Stomach smooth muscle (tissue), 2 donors: ENCODE measurements around the gene DNAH2.
"Not testable (repeated sequence)": the region's sequence is repeated elsewhere in the genome, so short reads cannot be mapped to it uniquely, and the experiment has no call there.

Experiments
- H3K27ac ChIP-seq: one replicate; pipeline ENCODE4 v1.7.0; 2013; ENCODE audit warnings: mild to moderate bottlenecking, low read length, inconsistent platforms
- H3K27me3 ChIP-seq, 2 donors: one replicate each; pipeline ENCODE4 v1.7.0; 2013; ENCODE audit warnings: low read length in 2 of 2; ENCODE audit not compliant: insufficient read depth in 2 of 2, control insufficient read depth in 1 of 2
- H3K36me3 ChIP-seq, 2 donors: one replicate each; pipeline ENCODE4 v1.7.0; 2013; ENCODE audit warnings: low read length in 2 of 2; ENCODE audit not compliant: control insufficient read depth in 2 of 2, insufficient read depth in 2 of 2
- H3K4me1 ChIP-seq: one replicate; pipeline ENCODE4 v1.7.0; 2013; ENCODE audit warnings: low read length; ENCODE audit not compliant: control insufficient read depth, insufficient read depth
- H3K4me3 ChIP-seq, 2 donors: one replicate each; pipeline ENCODE4 v1.7.0; 2013; ENCODE audit warnings: low read length in 2 of 2
- H3K9ac ChIP-seq, 2 donors: one replicate each; pipeline ENCODE4 v1.7.0; 2013; ENCODE audit warnings: low read length in 2 of 2, mild to moderate bottlenecking in 1 of 2
- H3K9me3 ChIP-seq, 2 donors: one replicate each; pipeline ENCODE4 v1.7.0; 2013; ENCODE audit warnings: low read length in 2 of 2; ENCODE audit not compliant: control insufficient read depth in 2 of 2
- donor health status: healthy.
- donor health status: Pancreatic carcinoma.

DNAH2 gene

DNA sequence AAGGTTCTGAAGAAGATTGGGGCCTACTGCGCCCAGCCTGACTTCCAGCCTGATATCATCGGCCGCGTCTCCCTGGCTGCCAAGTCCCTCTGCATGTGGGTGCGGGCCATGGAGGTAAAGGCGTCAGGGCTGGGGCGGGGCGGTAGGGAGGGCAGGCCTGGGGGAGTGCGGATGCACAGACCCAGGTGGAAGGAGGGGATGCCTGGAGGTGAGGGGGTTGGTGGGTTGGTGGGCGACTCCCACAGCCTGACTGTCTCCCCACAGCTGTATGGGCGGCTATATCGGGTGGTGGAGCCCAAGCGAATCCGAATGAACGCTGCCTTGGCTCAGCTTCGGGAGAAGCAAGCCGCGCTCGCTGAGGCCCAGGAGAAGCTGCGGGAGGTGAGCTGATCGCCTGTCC lies 89.7 kb downstream of the DNAH2 start:
- Histone ChIP-seq H3K4me1 (no peaks in the 10 kb centered on the region), H3K27ac (no peak overlapping the region), H3K36me3 (no peaks in the 10 kb centered on the region), H3K9ac (no peak overlapping the region), H3K4me3 (no peak overlapping the region), H3K9me3 (no peaks in the 10 kb centered on the region), H3K27me3 (peaks cover 5 to 10% of the 10 kb centered on the region in 2 donors)

GRCh38 chr17:7809086-7809790 lies 91.7 kb downstream of the DNAH2 start:
- H3K9me3 ChIP-seq, result no peaks in the 10 kb centered on the region
- no peak overlapping the region for H3K27ac ChIP-seq
- H3K27me3 ChIP-seq, result peaks cover 5 to 10% of the 10 kb centered on the region in 2 donors
- no peak overlapping the region for H3K4me3 ChIP-seq
- no peaks in the 10 kb centered on the region for H3K36me3 ChIP-seq
- no peaks in the 10 kb centered on the region for H3K4me1 ChIP-seq
- H3K9ac ChIP-seq, result no peak overlapping the region

- not testable (repeated sequence) for H3K4me3 ChIP-seq, H3K27ac ChIP-seq, H3K9me3 ChIP-seq, H3K36me3 ChIP-seq, H3K9ac ChIP-seq, H3K27me3 ChIP-seq, H3K4me1 ChIP-seq
Measured at GRCh38 chr17:7809791-7810343, 92.3 kb downstream of the DNAH2 start.

DNA sequence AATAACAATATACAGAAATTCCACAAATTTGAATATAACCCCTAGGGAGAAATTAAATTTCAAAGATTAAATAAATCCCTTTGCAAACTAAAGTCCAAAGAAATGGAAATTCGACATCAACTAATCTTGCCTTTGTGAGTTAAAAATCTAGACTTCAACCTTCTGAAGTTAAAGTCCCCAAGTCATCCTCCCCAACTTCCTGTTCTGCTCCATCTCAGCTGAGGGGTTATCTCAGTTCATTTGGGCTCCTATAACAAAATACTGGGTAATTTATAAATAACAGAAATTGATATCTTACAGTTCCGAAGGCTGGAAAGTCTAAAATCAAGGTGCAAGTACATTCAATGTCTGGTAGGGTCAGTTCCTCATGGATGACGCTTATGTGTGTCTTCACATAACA lies 93.7 kb downstream of the DNAH2 start:
- Histone ChIP-seq H3K9ac (no peak overlapping the region), H3K27me3 (peaks cover 9 to 10% of the 10 kb centered on the region in 2 donors), H3K4me1 (no peaks in the 10 kb centered on the region), H3K27ac (no peak overlapping the region), H3K9me3 (no peaks in the 10 kb centered on the region), H3K36me3 (no peaks in the 10 kb centered on the region), H3K4me3 (no peak overlapping the region)

DNA sequence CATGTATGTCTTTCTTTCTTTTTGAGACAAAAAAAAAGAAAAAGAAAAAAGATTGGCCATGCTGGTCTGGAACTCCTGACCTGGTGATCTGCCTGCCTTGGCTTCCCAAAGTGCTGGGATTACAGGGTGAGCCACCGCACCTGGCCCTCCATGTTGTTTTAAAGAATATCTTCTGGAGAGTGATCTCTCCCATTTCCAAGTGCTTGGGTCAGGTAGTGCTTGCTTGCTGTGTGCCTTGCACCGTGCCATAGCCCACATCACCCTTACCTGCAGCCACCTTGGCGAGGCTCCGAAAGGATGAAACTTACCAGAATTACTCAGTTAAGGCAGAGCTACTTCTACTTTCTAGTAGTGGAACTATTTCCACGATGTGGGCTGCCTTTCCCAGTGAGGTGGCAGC lies 97.4 kb downstream of the DNAH2 start:
- Histone ChIP-seq H3K9ac (no peak overlapping the region), H3K4me1 (no peaks in the 10 kb centered on the region), H3K27me3 (peaks cover 5 to 10% of the 10 kb centered on the region in 2 donors), H3K36me3 (no peaks in the 10 kb centered on the region), H3K27ac (no peak overlapping the region), H3K4me3 (no peak overlapping the region), H3K9me3 (no peaks in the 10 kb centered on the region)

GRCh38 chr17:7816926-7817642 lies 99.5 kb downstream of the DNAH2 start:
- Histone ChIP-seq H3K36me3 (no peaks in the 10 kb centered on the region), H3K4me1 (no peaks in the 10 kb centered on the region), H3K9ac (no peak overlapping the region), H3K27ac (no peak overlapping the region), H3K27me3 (peaks cover 5 to 12% of the 10 kb centered on the region in 2 donors), H3K4me3 (no peak overlapping the region), H3K9me3 (no peaks in the 10 kb centered on the region)

- no peak overlapping the region for H3K9ac ChIP-seq
- no peak overlapping the region for H3K4me3 ChIP-seq
- H3K4me1 ChIP-seq, result no peaks in the 10 kb centered on the region
- H3K27me3 ChIP-seq, result peaks cover 5 to 12% of the 10 kb centered on the region in 2 donors
- no peaks in the 10 kb centered on the region for H3K9me3 ChIP-seq
- no peak overlapping the region for H3K27ac ChIP-seq
- no peaks in the 10 kb centered on the region for H3K36me3 ChIP-seq
Measured at GRCh38 chr17:7817643-7817964, 100.1 kb downstream of the DNAH2 start.

DNA sequence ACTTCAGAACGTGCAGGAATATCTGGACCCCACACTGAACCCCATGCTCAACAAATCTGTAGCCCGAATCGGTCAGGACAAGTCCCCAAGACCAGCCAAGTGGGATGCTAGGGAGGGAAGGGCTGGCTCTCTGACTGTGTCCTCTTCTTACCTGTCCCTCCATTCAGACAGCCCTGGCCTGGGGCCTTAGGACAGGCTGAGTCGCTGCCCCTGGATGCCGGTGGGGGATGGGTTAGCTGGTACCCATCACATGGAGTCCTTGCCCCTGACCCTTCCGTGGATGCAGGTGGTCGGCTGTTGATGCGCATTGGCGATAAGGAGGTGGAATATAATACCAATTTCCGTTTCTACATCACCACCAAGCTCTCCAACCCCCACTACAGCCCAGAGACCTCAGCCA lies 100.5 kb downstream of the DNAH2 start:
- H3K9ac ChIP-seq, result no peak overlapping the region
- no peaks in the 10 kb centered on the region for H3K36me3 ChIP-seq
- peaks cover 5 to 12% of the 10 kb centered on the region in 2 donors for H3K27me3 ChIP-seq
- H3K4me3 ChIP-seq, result no peak overlapping the region
- H3K9me3 ChIP-seq, result no peaks in the 10 kb centered on the region
- peaks cover 3% of the 10 kb centered on the region for H3K4me1 ChIP-seq
- H3K27ac ChIP-seq, result no peak overlapping the region

GRCh38 chr17:7818746-7819645 lies 101.5 kb downstream of the DNAH2 start:
- Histone ChIP-seq H3K9ac (no peak overlapping the region), H3K4me3 (no peak overlapping the region), H3K36me3 (no peaks in the 10 kb centered on the region), H3K27me3 (peaks cover 7 to 12% of the 10 kb centered on the region in 2 donors), H3K4me1 (peaks cover 3% of the 10 kb centered on the region), H3K27ac (no peak overlapping the region), H3K9me3 (no peaks in the 10 kb centered on the region)

GRCh38 chr17:7820231-7820630 lies 102.7 kb downstream of the DNAH2 start:
- H3K27ac ChIP-seq, result no peak overlapping the region
- no peaks in the 10 kb centered on the region for H3K36me3 ChIP-seq
- no peak overlapping the region for H3K4me3 ChIP-seq
- H3K4me1 ChIP-seq, result peaks cover 3% of the 10 kb centered on the region
- H3K9ac ChIP-seq, result no peak overlapping the region
- peaks cover 9 to 12% of the 10 kb centered on the region in 2 donors for H3K27me3 ChIP-seq
- H3K9me3 ChIP-seq, result no peaks in the 10 kb centered on the region
